Skin of body (tissue), 2 donors: ENCODE data around the gene TM9SF3. TPM values are rescaled to one million over a fixed set of nuclear protein-coding genes. Genes with fewer than 3 reads are reported as not detected.
A peak's percentile ranks its signal among the peaks of the same experiment; 100 is the strongest.
"Not testable (repeated sequence)": the region's sequence is repeated elsewhere in the genome, so short reads cannot be mapped to it uniquely, and the experiment has no call there.

Experiments
- DNase-seq: peaks from one replicate; lab custom pipeline; 2025; lab: John Stamatoyannopoulos, UW
- total RNA-seq: library from RNA; depleted of rRNA; stranded (reverse); fragments of >200 nt; gene quantifications from one replicate; pipeline ENCODE4 v1.2.3, GENCODE V29; 2014

The TM9SF3 gene
- total RNA-seq, 1 donor from 2014 or later = 83.2 TPM

DNA sequence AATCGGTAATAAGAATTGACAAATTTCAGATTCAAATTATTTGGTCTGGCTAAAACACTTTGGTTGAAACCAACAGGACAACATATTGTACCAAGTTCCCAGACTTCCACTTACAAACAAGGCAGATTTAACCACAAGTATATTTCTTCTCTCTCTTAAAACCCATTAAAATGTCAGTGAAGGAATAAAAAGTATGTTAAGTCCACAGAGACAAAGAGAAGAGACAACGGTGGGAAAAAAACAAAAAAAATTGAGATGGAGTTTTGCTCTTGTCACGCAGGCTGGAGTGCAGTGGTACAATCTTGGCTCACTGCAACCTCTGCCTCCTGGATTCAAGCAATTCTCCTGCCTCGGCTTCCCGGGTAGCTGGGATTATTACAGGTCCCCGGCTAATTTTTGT is 16.3 kb downstream of the TM9SF3 start:
- no peak for DNase-seq

DNA sequence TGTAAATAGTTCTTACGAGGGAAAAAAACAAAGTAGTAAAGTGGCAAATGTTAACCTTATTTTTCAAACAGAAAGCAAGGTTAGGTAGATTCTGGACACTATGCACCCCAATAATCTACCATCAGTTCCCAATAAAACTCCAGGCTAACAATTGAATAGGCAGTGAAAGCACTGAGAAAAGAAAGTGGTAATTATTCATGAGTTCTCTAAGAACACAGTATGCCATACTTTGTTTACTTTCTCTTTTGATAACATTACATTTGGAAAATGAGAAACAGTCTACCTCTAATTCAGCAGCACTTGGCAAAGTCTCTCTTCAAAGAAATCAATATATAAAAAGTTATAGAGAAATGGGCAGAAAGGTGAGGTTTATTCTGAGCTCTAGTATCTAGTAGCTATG is 18.4 kb downstream of the TM9SF3 start:
- DNase-seq = no peak

DNA sequence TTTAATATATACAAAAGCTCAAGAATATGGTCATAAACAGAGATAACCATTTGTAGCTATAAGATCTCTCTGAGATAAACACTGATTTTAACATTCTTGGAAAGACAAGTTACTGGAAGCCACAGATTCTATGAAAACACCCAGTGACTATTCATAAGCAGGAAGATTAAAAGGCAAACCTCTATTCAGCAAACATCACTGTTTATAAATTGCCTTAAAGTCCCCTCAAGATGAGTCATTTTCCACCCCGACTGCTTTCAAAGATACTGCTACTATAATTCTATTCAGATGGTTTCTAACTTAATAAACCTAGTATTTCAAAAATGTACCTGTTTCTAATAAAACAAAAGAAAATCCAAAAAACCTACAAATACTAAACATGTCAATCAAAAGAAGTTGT is 21.0 kb downstream of the TM9SF3 start:
- no peak for DNase-seq

DNA sequence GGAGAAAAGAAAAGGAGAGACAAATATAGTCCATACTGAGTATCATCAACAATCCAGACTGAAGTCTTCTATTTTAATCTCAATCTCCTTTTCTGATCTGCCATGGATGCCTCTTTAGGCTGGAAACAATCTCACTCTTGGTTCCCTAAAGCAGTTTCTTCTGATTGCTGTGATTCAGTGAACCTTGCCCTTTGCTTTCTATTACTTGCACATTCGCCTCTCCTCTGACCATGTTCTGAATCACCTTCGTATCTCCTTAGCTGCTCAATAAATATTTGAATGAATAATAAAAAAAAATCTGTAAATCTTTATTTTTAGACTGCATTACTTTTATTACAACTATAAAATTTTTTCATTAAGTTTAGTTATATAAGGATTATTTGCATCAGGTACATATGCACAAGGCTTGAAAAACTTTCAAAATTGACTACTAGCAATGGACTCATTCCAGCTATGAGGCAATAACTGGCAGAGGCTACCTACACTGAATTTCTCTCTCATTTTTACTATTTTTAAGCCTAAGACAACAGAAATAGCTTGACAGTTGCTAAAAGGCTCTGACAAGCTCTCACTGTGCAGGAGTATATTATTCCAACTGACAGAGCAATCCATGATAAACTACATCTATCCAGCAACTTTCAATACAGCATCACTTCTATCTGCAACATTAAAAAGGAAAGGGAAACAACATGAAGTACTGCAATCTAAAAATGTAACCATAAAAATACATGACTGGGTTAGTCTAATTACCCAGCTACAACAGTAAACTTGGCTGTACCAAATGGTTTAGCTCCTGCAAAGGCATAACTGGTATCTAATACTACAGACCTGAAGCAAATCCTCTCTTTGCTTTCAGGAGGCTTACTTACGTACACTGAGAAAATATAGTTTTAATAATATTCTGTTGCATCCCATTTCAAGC is 25.6 kb downstream of the TM9SF3 start:
- no peak for DNase-seq

DNA sequence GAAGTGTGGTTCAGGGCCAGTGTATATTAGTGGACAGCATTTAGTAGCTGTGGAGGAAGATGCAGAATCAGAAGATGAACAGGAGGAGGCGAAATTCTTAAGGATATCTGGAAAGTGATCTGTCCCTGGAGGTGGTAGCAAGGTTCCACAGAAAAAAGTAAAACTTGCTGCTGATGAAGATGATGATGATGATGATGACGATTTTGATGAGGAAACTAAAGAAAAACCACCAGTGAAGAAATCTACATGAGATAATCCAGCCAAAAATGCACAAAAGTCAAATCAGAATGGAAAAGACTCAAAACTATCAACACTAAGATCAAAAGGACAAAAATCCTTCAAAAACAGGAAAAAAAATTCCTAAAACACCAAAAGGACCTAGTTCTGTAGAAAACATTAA is 26.3 kb downstream of the TM9SF3 start:
- DNase-seq = no peak

DNA sequence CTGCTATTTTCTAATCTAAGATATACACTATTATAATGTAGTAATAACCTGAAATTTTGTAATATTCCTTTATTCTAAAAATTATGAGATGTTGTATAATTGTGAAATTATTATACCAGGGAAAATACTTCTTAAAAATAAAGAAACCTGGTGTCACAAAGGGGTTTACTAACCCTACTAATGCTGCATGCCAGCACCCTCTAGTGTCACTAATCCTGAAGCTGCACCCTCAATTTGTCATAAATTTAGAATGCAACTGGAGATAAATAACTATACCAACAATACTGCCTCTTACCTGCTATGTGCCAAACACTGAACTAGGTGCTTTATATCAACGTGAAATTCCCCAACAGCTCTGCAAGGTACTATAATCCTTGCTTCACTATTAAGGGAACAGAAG is 30.8 kb downstream of the TM9SF3 start:
- no peak for DNase-seq

DNA sequence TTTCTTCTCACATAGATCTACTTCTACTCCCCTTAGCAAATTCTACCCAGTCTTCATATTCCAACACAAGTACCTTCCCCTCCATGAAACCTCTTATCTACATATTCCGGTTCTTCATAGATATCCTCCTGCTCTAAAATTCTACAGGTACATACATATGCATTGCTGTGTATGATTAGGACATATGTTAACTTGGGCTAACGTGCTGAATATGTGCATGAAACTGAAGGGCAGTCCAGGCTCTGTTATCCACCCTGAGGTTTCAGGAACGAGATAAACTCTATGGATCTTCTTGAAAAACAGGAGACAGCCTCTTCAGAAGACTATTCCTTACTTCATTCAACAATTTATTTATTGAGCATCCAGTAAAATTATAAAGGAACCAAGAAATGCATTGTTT is 31.5 kb downstream of the TM9SF3 start:
- no peak for DNase-seq

DNA sequence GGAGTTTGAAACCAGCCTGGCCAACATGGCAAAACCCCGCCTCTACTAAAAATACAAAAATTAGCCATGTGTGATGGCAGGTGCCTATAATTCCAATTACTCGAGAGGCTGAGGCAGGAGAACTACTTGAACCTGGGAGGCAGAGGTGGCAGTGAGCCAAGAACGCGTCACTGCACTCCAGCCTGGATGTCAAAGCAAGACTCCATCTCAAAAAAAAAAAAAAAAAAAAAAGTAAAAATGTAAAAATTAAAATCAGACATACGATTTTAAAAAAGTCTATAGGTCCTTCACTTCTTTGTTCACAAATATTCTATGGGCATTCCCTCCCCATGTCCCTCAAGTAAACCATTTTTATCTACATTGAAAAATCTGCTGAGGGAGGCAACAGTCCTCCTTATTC is 38.2 kb downstream of the TM9SF3 start:
- no peak for DNase-seq

DNA sequence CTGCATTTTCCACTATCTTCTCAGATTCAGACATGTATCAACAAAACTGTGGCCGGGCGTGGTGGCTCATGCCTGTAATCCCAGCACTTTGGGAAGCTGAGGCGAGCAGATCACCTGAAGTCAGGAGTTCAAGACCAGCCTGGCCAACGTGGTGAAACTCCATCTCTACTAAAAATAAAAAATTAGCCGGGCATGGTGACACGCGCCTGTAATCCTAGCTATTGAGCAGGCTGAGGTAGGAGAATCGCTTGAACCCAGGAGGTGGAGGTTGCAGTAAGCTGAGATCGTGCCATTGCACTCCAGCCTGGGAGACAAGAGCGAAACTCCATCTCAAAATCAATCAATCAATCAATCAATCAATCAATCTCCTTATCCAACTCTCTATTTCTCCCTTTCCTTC is 41.3 kb downstream of the TM9SF3 start:
- not testable (repeated sequence) for DNase-seq

DNA sequence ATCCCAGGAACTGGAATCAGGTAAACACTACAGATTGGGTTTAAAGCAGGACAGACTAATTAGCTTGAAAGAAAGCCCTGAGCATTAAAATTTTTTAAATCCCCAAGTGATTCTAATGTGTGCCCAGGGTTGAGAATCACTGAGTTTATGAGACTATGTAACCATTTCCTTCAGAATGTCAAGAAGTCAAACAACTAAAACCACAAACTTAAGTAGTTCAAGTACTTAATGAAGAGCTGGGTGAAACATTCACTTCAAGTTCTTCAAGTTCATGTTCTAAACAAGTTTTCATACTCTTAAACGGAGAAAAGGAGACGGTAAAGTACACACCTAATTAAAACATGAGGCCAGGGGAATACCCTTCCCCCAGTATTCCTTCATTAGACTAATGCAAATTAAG is 44.9 kb downstream of the TM9SF3 start:
- DNase-seq = no peak

DNA sequence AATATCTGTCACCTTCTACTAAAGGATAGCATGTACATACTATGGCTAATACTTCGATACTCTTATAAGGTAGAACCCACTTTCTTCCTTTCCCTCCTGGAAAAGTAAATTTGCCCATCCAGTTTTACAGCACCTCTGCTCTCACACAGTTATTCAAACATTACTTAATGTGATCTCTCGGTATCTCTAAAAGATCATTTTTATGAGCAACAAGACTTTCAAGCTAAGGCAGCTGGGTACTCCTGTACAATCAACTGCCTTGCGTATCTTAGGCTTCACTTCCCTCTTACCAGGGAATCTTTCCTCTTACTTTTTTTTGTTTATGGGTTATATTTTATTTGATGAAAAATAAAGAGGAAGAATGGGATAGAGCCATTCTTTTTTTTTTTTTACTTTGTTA is 46.6 kb downstream of the TM9SF3 start:
- DNase-seq = no peak

DNA sequence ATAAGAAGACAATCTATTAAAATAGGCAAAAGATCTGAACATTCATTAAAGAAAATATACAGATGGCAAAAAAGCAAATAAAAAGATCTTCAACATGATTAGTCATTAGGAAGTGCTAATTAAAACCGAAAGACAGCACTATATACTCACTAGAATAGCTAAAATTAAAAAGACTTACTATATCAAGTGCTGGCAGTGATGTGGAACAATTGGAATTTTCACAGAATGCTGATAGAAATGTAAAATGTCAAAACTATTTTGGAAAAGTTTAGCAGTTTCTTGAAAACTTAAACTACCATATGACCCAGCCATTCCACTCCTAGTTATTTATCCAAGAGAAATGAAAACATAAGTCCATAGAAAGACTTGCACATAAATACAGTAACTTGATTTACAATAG is 48.1 kb downstream of the TM9SF3 start:
- DNase-seq = no peak

DNA sequence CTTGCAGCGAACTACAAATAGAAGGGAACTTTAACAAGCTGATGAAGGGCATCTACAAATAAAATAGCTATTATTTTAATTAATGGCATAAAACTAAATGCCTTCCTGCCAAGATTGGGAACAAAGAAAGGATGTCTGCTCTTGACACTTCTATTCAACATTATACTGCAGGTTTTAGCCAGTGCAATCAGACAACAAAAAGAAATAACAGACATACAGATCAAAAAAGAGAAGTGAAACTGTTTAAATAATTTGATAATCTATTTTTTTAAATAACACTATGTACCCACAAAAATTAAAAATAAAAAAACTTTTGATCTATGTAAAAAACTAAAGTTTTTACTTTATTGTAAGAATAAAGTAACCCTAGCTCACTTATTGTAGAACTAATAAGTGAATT is 50.7 kb downstream of the TM9SF3 start:
- DNase-seq = no peak

DNA sequence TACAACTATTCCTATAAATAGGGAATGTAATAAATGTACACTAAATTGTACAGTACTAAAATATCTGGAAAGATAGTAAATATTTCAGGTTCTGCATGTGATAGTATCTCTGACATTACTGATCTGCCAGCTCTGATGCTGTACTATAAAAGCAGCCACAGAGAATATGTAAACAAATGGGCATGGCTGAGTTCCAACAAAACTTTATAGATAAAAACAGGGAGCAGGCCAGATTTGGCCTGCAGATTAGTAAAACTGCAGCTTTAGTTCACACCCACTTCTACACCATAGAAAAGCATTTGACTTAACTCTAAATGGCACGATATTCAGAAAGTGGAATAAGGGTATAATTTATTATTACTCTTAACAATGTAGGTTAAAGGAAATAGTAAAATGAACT is 54.3 kb downstream of the TM9SF3 start:
- DNase-seq = no peak

DNA sequence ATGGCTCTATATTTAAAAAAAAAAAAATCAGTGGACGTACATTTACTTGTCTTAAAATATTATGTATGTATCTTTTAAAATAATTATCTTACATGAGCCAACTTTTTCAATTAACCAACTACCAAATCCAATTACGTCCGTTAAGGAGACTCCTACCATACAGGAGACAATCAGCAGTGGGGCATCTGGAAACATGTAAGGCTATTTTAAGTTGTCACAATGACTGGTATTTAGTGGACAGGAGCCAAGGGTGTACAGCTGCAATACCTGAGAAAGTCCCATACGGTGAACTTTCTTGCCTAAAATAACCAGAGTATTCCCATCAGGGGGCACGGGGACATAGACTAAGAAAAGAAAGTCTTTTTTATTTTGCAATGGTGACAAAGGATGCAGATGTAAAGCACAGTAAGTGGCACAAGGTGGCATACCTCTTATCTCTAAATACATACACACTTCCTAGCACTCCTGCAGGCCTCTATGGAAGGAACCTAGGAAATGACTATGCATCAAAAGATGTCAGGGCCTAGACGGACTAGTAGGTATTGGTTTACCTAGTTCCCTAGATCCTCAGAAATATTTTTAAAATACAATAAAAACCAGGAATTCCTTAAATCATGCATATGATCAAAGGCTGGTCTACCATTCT is 57.1 kb downstream of the TM9SF3 start:
- no peak for DNase-seq

DNA sequence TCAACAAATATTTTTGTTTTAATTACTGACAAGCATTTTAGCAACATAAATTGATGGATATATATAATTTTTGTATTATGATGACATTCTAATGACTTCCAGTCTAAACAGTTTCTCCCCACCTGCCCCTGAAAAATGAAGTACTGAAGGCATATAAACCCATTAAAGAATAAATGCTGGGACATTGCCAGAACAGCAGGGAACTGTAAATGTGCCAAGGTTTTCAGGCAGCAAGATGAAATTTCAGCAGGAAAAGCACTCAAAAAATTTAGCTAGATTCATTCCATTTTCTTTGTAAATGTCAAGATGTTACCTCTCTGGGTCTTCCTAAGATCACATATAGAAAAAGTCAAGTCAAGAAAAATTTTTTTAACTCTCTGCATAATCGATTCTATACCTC is 62.1 kb downstream of the TM9SF3 start:
- DNase-seq = no peak

DNA sequence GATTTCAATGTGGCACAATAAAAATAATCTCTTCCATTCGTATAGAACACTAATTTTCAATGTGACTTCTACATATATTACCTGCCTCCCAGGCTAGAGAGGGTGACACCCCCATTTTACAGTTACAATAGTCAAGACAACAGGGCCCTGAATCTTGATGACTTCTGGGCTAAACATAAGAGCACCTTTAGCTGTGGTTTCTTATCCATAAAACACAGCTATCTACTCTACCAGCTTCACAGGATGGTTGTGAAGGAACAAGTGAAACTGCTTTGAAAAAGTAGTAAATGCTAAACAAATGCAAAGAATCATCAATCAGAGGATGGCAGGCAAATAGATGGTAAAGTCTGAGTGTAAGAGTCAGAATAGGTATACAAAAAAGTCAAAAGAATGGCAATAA is 69.5 kb downstream of the TM9SF3 start:
- no peak for DNase-seq

DNA sequence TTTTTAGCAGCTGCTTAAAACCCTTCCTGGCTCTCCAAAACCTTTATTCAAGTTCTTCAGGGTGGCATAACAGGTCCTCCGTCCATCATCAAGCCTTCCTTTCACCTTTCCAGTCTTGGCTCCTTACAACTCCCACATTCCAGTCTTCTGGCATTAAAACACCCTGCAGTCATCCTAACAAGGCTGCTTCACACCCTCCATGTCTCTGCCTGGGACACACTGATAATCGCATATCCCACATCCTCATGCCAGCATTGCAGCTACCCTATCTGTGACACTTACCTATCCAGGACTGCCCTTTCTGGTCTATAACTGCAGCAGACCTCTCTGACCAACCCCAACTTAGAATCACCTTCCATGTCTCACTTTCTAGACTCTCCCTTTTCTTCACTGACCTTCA is 70.5 kb downstream of the TM9SF3 start:
- DNase-seq = no peak

DNA sequence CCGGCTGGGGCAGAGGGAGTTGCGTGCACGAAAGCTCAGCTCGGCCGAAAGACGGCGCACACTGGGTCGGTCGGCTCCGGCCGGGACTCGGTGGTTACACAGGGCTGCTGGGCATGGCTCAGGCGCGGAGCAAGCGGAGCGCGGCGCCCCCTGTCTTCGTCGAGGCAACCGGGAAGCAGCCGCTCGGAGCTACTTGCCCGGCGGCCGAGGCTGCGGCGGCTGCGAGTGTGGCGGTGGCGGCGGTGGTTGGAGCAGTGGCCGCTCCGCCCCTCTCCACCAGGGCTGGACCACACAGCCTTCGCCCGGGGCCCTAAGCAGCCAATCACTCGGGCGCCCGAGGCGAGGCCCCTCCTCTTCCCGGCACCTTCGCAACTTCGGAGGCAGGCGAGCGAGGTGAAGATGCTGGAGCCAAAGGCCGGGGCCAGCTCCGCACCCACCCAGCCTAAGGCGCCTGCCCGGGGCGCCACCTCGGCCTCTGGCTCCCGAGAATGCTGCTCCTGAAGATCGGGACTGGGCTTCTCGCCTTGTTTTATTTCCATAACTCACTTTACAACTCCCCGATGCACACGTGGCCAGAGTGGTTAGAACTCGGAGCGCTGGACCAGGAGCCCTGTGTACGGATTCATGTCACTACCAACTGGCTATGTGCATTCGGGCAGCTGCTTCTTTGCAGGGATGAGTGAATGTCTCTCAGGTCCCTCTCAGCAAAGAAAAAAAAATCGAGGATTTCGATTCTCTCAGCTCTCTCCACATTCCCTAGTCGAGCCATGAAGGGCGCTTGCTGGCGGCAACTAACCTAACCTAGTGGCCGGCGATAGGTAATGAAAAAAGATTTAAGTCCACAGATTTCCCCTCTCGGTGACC is 72.9 kb downstream of the TM9SF3 start, which contains the start of gene TLL2:
TSS of gene TLL2 (minus strand) at position 229 of the 864 bp plus-strand sequence. CDS start 241 bp downstream, outside the sequence.
- peak; percentile 39 for DNase-seq

DNA sequence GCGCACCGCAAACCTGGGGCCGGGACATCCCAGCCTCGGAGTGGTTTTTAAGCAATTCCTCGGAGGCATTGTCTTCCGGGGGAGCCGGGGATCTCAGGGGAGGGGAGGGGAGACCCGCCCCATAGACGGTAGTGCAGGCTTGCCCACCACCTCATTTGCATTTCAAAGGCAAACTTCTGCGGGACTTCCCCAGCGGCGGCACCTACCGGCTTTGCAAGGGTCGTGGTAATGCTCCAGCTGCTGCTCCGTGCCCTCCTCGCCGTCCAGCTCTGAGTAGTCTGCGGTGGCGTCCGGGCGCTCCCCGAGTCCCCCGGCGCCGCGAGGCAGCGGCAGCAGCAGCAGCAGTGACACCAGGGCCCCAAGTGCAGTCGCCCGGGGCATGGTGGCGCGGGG is 73.5 kb downstream of the TM9SF3 start:
- no peak for DNase-seq

DNA sequence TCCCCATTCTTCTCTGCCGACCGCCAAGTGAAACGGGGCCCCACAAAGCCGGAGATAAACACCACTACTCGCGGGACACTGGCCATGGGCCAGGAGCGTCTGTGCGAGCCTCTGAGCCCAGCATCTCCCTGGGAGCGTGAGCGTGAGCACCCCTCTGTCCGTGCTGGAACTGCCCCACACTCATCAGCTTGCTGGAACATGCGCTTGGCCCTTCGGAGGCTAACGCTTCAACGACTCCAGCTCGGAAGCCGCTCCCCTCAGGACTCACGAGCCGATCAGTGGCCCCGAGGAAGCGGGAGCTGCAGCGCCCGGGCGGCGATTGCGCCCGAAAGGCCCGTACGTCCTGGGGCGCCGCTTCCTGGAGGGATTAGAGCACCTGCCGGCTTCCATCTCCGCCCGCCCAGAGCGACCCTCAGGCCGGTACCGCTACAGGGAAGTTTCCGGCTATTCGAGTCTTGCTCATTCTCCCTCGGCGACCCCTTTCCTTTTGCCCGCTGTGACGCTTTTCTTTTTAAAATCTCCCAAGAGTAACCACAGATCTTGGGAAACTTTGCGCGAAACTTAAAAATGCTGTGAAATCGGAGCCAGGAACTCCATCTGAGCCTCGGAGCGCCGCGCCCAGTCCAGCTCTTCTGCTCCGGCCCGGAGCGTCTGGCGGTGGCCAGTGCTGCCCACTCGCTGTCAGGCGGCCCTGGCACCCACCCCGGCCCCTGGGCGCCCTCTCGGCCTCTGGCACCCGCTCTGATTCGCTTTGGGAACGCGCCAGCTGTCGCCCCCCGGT is 74.1 kb downstream of the TM9SF3 start:
- DNase-seq = no peak
